GM18870 (cell line): ENCODE measurements around the gene NXPH4.

Source experiments
- ATAC-seq: cut with Tn5 transposase; IDR thresholded peaks from one replicate; pipeline ENCODE4 v1.9.1; 2021; ENCODE audit warnings: moderate library complexity; ENCODE audit not compliant: unreplicated experiment

The NXPH4 gene

GRCh38 chr12:57240926-57241401 lies 24.4 kb downstream of the NXPH4 start:
- no peak for ATAC-seq

GRCh38 chr12:57241402-57242310 lies 25.1 kb downstream of the NXPH4 start:
- no peak for ATAC-seq

GRCh38 chr12:57242329-57242690 lies 25.7 kb downstream of the NXPH4 start:
- ATAC-seq = no peak

GRCh38 chr12:57242691-57243454 lies 26.3 kb downstream of the NXPH4 start:
- ATAC-seq = no peak

- ATAC-seq = no peak
Measured at GRCh38 chr12:57243521-57244311, 27.1 kb downstream of the NXPH4 start.

- ATAC-seq = no peak
Measured at GRCh38 chr12:57244312-57244696, 27.7 kb downstream of the NXPH4 start.

- ATAC-seq = no peak
Measured at GRCh38 chr12:57247041-57247440, 30.4 kb downstream of the NXPH4 start.

GRCh38 chr12:57248934-57249742 lies 32.5 kb downstream of the NXPH4 start:
- ATAC-seq = no peak

GRCh38 chr12:57250541-57250940 lies 33.9 kb downstream of the NXPH4 start:
- no peak for ATAC-seq

- no peak for ATAC-seq
Measured at GRCh38 chr12:57250956-57251355, 34.4 kb downstream of the NXPH4 start, which contains the start of gene STAC3. Gene STAC3 (minus strand): TSS chr12:57251187. CDS start chr12:57249636, 1,551 bp downstream.

GRCh38 chr12:57254506-57255280 lies 38.1 kb downstream of the NXPH4 start:
- ATAC-seq = no peak

GRCh38 chr12:57255916-57256315 lies 39.3 kb downstream of the NXPH4 start:
- ATAC-seq = no peak

GRCh38 chr12:57258977-57259970 lies 42.7 kb downstream of the NXPH4 start:
- ATAC-seq = no peak

GRCh38 chr12:57260366-57260765 lies 43.8 kb downstream of the NXPH4 start:
- no peak for ATAC-seq

- ATAC-seq = no peak
Measured at GRCh38 chr12:57261428-57261865, 44.9 kb downstream of the NXPH4 start.

- ATAC-seq = no peak
Measured at GRCh38 chr12:57262126-57262822, 45.7 kb downstream of the NXPH4 start.

GRCh38 chr12:57263096-57263495 lies 46.5 kb downstream of the NXPH4 start:
- no peak for ATAC-seq

- ATAC-seq = no peak
Measured at GRCh38 chr12:57266681-57267080, 50.1 kb downstream of the NXPH4 start.
